ENCODE measurements around the gene CD226.

CD226 gene

DNA sequence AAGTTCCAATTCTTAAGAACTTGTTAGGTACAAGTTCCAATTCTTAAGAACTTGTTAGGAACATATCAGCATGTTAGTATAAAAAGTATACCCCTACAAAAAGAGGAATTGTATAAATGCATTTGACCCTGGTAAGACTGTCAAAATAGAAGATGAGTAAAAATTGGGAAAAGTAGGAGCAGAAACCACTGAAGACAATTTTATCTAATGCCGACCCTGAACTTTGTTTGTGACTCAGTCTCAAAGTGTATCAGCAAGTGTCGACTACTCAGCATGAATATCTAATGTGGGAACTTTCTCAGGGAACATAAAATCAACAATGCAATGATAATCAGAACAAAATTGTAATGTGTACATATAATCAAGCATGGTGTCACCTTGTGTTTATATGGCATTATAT, 583 bp upstream of the CD226 start:
- Histone ChIP-seq H3K27me3 (ENCODE audit: insufficient read depth, low read length, poor library complexity) (no peaks in the 10 kb centered on the region), H3K4me2 (ENCODE audit: insufficient read depth, low read length) (peak overlapping the region; percentile 47; the same call in 1 of the 2 replicates), H3K9me3 (ENCODE audit: insufficient read depth, low read length, severe bottlenecking) (no peaks in the 10 kb centered on the region), H2AFZ (ENCODE audit: low read depth, low read length) (no peak overlapping the region), H3K4me1 (ENCODE audit: insufficient read depth, low read length) (peaks cover 26% of the 10 kb centered on the region), H3K4me3 (ENCODE audit: low read depth in 1 of 2, low read length in 2 of 2) (no peak overlapping the region), H3K9ac (ENCODE audit: low read depth, low read length) (no peak overlapping the region), H3K79me2 (ENCODE audit: insufficient read depth, low read length) (no peaks in the 10 kb centered on the region), H4K20me1 (ENCODE audit: insufficient read depth, low read length) (no peaks in the 10 kb centered on the region), H3K36me3 (ENCODE audit: insufficient read depth, low read length) (no peaks in the 10 kb centered on the region), H3K27ac (ENCODE audit: low read length) (no peak overlapping the region)
- DNase-seq (no peak), ATAC-seq (ENCODE audit: insufficient read depth, low read depth) (no peak)
- TF ChIP-seq EZH2 (IDR thresholded peaks at IDR 0.05; ENCODE audit: borderline replicate concordance, low read depth, low read length, severe bottlenecking), result no peak
- TF ChIP-seq, protein P1, sequence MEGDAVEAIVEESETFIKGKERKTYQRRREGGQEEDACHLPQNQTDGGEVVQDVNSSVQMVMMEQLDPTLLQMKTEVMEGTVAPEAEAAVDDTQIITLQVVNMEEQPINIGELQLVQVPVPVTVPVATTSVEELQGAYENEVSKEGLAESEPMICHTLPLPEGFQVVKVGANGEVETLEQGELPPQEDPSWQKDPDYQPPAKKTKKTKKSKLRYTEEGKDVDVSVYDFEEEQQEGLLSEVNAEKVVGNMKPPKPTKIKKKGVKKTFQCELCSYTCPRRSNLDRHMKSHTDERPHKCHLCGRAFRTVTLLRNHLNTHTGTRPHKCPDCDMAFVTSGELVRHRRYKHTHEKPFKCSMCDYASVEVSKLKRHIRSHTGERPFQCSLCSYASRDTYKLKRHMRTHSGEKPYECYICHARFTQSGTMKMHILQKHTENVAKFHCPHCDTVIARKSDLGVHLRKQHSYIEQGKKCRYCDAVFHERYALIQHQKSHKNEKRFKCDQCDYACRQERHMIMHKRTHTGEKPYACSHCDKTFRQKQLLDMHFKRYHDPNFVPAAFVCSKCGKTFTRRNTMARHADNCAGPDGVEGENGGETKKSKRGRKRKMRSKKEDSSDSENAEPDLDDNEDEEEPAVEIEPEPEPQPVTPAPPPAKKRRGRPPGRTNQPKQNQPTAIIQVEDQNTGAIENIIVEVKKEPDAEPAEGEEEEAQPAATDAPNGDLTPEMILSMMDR (IDR thresholded peaks at IDR 0.05; ENCODE audit: borderline replicate concordance, extremely low read depth, low read length, poor library complexity, severe bottlenecking), result no peak

DNA sequence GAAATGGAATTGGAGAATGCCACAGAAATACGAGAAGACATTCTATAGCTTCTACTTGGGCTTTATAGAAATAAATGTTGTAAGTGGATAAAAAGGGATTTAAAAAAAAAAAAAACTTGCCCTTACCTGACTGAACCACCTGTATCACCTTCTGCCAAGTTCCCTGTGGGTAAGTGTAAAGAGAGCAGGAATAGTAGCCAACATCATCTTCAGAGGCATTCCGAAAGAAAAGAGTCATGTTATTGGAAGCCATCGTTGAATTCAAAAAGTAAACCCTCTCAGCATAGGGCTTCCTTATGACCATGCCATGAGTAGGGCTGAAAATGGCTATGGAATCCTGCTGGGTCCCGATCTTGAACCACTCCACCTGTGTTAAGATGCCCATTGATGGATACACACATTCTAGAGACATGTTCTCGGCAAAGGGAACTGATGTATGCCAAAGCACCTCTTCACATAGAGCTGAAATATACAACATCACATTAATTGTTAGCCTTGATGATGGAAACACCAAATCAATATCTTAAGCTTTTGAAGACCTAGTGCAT, 991 bp downstream of the CD226 start:
- Histone ChIP-seq H3K36me3 (ENCODE audit: insufficient read depth, low read length) (no peaks in the 10 kb centered on the region), H2AFZ (ENCODE audit: low read depth, low read length) (no peak overlapping the region), H3K9ac (ENCODE audit: low read depth, low read length) (no peak overlapping the region), H3K4me2 (ENCODE audit: insufficient read depth, low read length) (peak overlapping the region; percentile 47; the same call in 1 of the 2 replicates), H3K9me3 (ENCODE audit: insufficient read depth, low read length, severe bottlenecking) (peaks cover 5% of the 10 kb centered on the region), H3K27ac (ENCODE audit: low read length) (no peak overlapping the region), H3K4me1 (ENCODE audit: insufficient read depth, low read length) (peaks cover 26% of the 10 kb centered on the region), H3K79me2 (ENCODE audit: insufficient read depth, low read length) (no peaks in the 10 kb centered on the region), H3K4me3 (ENCODE audit: low read depth in 1 of 2, low read length in 2 of 2) (no peak overlapping the region), H4K20me1 (ENCODE audit: insufficient read depth, low read length) (no peaks in the 10 kb centered on the region), H3K27me3 (ENCODE audit: insufficient read depth, low read length, poor library complexity) (no peaks in the 10 kb centered on the region)
- ATAC-seq (ENCODE audit: insufficient read depth, low read depth), result no peak
- no peak for DNase-seq
- no peak for TF ChIP-seq EZH2 (IDR thresholded peaks at IDR 0.05; ENCODE audit: borderline replicate concordance, low read depth, low read length, severe bottlenecking)
- TF ChIP-seq, protein P1 (IDR thresholded peaks at IDR 0.05; ENCODE audit: borderline replicate concordance, extremely low read depth, low read length, poor library complexity, severe bottlenecking), result no peak

DNA sequence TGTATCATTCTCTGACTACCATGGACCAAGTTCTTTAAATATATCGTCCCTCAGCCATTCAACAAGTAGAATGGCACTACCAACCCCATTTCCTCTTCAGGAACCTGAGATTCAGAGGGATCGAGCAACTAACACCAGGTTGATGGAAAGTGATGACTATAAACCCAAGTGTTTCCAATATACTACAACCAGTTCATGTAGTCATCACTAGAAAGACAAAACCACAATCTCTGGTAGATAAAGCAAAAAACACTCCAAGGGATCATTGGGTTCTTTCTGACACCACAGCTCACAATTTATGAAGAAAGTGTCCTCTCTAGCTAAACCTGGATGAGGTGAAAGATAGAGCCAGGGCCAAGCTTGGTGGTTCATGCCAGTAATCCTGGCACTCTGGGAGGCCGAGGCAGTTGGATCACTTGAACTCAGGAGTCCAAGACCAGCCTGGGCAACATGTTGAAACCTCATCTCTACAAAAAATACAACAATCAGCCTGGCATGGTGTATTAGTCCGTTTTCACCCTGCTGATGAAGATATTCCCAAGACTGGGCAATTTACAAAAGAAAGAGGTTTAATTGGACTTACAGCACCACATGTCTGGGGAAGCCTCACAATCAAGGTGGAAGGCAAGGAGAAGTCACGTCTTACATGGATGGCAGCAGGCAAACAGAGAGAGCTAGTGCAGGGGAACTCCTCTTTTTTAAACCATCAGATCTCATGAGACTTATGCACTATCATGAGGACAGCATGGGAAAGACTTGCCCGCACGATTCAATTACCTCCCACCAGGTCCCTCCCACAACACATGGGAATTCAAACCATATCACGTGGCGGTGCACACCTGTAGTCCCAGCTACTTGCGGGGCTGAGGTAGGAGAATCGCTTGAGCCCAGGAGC, 2.2 kb downstream of the CD226 start:
- H3K4me1 ChIP-seq (ENCODE audit: insufficient read depth, low read length), result peaks cover 26% of the 10 kb centered on the region
- H3K36me3 ChIP-seq (ENCODE audit: insufficient read depth, low read length), result no peaks in the 10 kb centered on the region
- H4K20me1 ChIP-seq (ENCODE audit: insufficient read depth, low read length), result no peaks in the 10 kb centered on the region
- H3K79me2 ChIP-seq (ENCODE audit: insufficient read depth, low read length), result no peaks in the 10 kb centered on the region
- TF ChIP-seq, protein P1 (IDR thresholded peaks at IDR 0.05; ENCODE audit: borderline replicate concordance, extremely low read depth, low read length, poor library complexity, severe bottlenecking), result no peak
- TF ChIP-seq EZH2 (IDR thresholded peaks at IDR 0.05; ENCODE audit: borderline replicate concordance, low read depth, low read length, severe bottlenecking), result no peak
- ATAC-seq (ENCODE audit: insufficient read depth, low read depth) (no peak), DNase-seq (no peak)
- peaks cover 11% of the 10 kb centered on the region for H3K9me3 ChIP-seq (ENCODE audit: insufficient read depth, low read length, severe bottlenecking)
- H3K27ac ChIP-seq (ENCODE audit: low read length), result no peak overlapping the region
- no peak overlapping the region for H3K4me3 ChIP-seq (ENCODE audit: low read depth in 1 of 2, low read length in 2 of 2)
- H3K27me3 ChIP-seq (ENCODE audit: insufficient read depth, low read length, poor library complexity), result no peaks in the 10 kb centered on the region
- H3K9ac ChIP-seq (ENCODE audit: low read depth, low read length), result no peak overlapping the region
- H3K4me2 ChIP-seq (ENCODE audit: insufficient read depth, low read length), result no peak overlapping the region
- H2AFZ ChIP-seq (ENCODE audit: low read depth, low read length), result no peak overlapping the region
